T-helper 9 cell (primary cell): ENCODE results near the gene ALDH1L1.

Experiments
- DNase-seq: peaks from one replicate; pipeline ENCODE4 v3.0.0-alpha.2; 2020
- total RNA-seq, 2 donors: gene quantifications; one replicate each; lab custom pipeline; 2026; lab: John Stamatoyannopoulos, UW

ALDH1L1 gene
- total RNA-seq = 0 reads per million in 2 donors

DNA sequence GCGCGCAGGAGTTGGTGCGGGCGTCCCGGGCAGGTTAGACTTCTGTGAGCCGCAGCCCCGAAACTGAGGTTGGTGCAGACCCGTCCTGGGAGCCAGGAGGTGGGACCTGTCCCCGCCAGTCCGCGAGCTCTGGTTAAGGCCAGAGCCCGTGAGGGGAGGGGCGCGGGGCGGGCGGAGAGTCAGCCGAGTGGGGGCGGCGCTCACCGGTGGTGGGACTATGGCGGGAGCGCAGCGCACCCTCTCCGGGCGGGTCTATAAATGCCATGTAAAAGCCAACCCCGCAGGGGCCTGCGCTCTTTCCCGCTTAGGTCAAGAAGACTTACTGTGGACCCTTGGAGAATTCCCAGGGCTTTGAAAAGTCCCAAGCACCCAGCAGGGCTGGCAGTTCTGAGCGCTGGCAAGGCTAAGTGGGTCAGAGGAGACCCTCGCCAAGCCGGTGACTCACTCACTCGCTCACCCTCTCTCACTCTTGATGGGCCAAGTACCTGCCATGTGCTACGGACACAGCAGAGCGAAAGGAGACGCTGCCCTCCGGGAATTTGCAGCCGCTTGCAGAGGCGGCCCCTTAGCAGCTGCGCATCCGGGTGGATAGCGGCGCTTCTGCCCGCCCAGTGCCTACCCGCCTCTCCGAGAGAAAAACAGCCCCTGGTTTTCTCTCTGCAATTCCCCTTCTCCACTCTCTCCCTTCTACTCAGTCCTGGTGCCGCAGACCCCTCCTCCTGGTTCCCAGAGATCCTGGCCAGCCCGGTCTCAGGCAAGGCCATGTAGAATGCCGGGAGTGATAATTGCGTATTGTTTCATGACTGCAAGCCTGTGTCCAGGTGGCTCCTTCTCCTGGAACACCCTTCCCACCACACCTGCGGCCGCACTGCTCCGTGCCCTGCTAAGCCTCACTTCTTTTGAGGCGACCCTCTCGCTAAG is at the start of gene ALDH1L1:
Gene ALDH1L1 (minus strand): TSS at position 110 of the 921 bp plus-strand sequence. CDS start 19,607 bp downstream, outside the sequence.
- no peak for DNase-seq

DNA sequence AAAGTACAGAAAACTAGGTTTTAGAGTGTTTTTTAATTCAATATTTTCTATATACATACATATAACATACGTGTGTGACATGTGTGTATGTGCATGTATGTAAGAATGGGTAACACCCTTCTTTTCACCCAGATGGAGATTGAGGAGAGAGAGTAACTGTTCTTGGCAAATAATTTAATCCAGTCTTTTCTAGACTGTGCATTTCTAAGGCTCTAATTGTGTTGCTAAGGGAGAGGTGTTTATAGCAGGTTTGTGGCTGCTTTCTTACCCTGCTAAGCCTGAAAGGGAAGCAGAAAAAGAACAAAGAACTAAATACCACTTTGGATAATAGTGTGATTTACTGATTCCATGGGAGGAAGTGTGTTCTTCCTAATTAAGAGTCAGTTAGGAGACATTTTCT is 46.0 kb upstream of the ALDH1L1 start:
- DNase-seq = no peak

DNA sequence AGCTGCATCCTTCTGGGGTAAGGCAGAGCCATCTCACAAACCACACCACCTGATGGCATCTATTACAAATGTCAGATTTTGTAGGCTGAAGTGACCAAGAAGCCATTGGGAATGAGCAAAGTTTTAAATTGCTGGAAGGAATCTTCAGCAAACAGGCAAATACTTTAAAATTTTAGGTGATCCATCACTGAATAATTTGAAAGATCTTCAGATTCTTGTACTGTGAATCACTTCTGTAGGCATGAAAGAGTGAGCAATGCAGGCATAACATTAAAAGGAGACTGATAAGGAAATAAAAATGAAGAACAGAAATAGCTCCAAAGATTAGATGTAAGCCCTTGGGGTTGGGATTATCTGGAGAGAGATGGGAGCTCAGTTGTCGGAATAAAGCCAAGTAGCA is 36.0 kb upstream of the ALDH1L1 start:
- DNase-seq = no peak

DNA sequence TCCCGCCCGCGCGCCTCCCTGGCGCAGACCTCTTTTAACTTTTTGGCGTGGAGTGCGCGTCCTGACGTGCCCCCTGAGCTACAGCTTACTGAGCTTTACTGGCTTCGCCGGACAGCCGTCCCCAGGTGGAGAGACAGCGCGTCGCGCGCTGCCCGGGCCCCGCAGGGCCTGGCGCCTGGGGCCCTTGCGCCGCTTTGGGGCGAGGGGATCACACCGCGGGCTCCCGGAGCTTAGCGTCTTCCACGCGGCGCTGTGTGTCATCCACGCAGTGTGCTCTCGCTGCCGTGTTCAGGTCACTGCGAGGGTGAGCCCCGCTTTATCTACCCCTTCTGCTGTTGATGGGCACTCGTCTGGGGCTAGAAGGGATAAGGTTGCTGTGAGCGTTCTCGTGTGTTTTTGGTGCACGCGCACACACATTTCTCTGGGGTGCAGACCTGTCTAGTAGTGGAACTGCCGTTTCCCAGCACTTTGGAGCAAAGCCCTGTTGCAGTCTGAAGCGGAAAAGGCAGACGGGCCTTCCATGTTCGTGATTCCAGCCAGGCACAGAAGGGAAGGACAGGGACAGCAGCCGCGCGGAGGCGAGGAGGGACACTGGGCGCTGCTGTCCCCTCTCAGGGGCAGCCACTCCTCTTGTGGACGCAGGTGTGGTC is 33.1 kb upstream of the ALDH1L1 start:
- DNase-seq = no peak

DNA sequence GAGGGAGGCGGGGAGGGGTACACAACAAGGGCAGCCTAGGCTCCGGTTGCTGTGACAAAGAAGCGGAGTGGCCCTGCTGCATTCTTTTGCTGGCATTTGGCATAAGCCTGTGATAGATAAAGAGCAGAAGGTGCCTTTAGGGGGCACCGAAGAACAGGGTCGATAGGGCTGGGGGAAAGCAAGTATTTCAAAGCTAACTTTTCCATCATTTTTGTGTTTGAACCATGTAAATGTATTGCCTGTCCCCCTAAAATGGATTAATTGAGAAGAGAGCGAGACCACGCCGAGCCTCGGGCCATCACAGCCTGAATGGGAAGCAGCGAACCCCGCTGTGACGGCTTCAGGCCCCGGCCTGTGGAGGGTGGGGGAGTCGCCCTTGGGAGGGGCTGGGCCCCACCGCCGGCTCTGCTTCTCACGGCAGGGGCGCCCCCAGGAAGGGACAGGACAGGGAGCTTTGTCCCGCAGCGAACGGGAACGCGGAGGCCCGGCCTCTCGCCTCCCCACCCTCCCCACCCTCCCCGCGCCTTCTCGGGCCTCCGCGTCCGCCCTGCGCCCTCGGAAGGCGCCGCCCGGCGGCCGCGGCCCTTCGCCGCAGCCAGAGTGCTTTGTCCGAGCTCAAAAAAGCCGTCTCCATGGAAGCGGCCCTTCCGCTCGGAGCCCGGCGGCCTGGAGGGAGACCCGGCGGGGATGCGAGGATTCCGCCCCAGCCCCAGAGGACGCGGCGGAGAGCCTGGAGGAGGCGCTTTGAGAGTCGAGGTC is 32.4 kb upstream of the ALDH1L1 start:
- no peak for DNase-seq

DNA sequence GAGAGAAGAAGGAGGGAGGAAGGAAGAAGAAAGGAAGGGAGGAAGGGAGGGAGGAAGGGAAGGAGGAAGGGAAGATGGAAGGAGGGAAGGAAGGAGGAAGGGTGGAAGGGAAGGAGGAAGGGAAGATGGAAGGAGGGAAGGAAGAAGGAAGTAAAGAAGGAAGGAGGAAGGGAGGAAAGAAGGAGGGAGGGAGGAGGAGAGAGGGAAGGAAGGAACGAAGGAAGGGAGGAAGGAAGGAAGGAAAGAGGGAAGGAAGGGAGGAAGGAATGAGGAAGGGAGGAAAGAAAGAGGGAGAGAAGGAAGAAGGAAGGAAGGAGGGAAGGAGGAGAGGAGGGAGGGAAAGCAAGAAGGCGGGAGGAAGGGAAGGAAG is 31.8 kb upstream of the ALDH1L1 start:
- no peak for DNase-seq

DNA sequence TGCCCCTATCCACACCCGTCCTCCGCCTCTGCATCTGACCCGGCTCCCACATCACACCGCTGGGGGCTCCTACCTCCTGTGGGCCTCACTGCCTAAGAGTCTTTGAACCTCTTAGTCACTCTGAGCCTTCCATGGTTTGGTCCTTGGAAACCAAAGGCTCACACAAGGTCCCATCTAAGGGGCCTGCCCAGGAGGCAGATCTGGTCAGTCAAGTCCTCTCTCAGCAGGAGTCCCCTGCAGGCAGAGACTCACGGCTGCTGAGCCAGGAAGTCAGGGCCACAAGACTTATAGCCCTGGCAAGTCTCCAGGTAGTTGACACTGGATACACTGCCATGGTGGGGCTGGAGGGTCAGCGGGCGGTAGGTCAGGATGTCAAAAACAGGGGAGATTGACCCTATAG is 31.2 kb upstream of the ALDH1L1 start:
- DNase-seq = no peak

DNA sequence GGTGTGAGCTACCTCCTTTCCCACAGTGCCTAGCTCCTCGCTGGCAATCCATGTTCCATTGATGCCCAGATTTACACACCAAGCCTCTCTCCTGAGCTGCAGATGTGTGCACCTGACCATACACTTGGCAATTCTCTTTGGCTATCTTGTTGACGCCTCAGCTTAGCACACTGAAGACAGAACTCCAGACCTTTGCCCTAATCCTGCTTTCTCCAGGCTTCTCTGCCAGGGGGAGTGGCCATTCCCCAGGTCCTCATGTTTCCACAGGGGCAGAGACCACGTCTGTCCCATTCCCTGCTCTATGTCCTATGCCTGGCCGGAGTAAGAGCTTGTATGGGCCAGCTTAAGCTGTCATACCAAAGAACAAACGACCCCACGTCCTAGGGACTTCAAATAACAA is 30.2 kb upstream of the ALDH1L1 start:
- no peak for DNase-seq

DNA sequence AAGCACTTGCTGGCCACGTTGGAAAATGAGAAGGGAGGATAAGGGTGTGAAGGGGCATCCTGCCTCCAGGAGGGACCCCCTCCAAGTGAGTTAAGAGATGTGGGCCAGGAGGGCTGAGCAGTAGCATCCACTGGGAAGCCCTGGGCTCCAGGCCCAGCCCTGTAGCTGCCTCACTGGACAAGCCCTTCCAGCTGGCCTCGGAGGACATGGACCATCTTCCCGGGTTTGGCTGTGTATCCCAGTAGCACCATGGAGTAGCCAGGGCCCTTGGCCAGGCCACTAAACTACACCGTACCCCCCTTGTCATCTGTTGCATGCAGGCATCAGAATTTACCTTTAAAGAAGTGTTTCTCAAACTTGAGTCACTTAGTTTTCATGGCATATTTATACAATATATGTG is 29.4 kb upstream of the ALDH1L1 start:
- no peak for DNase-seq

DNA sequence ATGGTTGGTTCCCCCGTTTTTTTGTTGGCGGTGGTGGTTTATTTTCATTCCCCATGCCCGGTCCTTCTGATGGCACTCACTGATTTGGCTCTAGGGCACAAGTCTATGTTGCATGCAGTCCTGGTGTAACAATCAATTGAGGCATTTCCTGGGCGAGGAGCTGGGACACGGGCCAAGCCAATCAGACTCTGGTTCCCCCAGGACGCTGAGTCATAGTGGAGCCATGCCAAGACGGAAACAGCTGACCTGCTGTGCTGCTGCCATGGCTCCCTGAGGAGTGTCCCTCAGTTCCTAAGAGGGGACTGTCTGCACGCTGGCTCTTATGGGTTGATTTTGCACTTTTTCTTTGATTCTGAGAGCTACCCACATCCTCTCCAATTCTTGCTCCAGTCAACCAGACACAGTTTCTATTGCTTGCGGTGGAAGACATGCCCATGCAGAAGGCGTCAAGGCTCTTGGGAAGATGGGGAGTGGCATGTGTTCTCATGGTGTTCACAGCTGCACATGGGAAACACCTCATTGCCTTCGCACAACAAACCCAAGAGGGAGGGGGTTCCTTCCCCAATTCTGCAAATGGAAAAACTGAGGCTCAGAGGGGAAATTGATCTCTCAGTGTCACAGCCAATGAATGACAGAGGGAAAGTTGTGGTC is 28.3 kb upstream of the ALDH1L1 start:
- no peak for DNase-seq

DNA sequence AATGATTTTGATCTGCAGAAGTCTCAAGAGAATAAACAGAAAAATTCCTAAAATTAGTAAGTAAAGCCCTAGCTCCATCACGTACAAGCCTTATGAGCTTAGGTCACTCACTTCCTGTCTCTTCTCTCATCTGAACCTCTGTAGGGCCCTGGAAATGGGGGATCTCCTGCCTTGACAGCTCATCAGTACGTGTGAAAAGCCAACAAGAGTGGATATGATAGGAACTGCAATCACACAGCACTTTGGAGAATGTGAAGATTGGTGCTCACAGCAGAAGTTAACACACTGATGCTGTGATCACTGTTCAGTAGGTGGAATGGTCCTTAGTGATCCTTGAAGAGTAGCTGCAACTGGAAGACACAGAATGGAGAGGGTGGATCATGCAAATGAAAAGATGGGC is 27.8 kb upstream of the ALDH1L1 start:
- DNase-seq = no peak

DNA sequence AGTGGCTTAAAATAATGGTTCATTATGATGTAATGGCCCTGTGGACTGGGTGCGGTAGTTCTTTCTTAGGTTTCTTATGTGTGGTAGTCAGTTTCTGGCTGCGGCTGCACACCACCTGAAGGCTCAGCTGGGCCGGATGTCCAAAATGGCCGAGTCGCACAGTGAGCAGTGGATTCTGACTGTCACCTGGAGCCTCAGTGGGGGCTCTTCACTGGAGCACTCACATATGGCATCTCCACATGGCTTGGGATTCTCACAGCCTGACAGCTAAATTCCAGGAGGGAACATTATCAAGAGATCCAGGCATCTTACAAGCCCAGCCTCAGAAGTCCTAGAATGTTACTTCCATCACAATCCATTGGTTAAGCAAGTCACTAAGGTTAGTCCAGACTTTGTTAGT is 26.8 kb upstream of the ALDH1L1 start:
- no peak for DNase-seq

DNA sequence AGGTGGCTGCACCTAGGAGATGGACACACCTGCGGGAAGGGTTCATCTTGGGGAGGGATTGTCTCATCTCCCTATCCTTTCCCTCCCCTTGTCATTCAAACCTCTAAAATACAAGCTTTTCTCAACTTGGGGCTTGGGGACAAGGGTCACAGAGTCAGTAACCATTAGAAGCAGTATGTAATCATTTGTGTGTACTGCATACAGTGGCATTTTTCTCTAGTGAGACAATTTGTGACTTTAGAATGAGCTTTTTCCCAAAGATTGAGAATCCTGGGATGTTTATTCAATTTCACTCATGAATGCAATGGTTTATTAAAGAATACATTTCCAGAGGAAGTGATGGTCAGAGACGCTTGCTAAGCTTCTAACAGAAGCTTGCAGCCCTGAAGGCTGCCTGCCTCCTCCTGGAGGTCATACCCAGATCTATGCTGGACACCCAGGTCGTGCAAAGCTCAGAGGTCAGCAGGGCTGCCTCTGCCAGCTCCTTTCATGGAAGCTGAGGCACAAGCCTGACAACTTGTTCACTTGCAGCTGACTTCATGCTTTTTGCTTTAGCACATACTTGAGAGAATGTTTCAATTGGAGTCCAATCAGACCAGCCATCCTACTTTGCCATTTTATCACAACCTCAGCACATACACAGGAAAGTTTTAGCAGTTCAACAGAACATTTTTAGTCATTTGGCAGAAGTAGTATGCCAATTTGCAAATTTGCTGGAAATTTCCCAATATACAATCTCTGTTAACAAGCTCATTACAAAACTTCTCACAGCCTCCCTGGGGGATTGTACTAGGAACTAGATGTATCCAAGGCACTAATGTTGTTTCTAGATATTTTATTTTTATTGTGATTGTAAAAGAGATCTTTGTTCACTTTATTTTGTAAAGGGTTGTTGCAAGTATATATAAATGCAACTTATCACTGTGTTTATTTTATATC is 25.6 kb upstream of the ALDH1L1 start:
- DNase-seq = no peak

DNA sequence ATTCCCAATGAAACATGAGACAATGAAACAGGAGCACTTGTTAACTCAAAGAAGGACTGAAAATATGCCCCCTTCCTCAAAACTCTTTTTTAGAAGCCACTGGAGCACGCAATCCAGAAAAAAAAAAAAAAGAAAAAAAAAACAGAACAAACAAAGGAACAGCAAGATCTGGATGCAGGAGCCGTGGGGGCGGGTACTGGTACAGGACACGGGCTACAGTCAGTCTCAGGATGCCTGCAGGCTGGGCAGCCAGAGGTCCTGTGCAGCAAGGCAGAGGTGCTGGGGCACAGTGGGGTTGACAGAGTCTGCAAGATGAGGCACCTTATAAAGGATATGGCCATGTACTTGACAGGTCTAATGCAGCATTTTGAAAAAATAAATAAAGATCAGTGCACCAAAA is 22.3 kb upstream of the ALDH1L1 start:
- DNase-seq = no peak

DNA sequence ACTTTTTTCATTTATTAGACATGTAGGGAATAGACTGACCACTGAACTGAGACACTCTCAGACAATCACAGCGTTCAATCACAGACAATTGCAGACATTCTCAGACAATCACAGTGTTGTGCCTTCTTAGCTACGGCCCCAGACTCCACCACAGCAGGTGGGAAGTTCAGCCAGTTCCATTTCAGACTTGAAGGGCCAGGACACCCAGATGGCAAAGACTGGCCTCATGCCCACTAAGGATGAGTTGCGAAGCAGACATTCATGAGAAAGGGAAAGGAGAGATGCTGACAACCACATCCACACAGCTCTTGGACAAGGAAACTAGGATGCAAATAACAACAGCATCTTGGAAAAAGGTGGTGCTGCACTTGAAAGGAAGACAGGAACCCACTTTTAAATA is 21.9 kb upstream of the ALDH1L1 start:
- no peak for DNase-seq

DNA sequence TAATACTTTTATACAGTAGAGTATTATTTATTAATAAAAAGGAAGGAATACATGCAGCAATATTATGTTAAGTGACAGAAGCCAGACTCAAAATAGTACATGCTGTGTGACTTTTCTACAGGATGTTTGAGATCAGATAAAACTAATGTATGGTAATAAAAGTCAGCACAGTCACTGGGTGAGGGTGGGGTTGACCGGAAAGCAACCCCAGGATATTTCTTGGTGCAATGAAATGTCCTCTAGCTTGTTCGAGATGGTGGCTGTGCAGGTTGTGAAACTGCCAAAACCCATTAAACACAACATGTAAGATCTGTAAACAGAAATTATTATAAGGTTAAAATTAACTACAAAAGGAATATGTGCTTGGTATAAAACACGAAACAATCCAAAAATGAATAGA is 20.8 kb upstream of the ALDH1L1 start:
- DNase-seq = no peak

DNA sequence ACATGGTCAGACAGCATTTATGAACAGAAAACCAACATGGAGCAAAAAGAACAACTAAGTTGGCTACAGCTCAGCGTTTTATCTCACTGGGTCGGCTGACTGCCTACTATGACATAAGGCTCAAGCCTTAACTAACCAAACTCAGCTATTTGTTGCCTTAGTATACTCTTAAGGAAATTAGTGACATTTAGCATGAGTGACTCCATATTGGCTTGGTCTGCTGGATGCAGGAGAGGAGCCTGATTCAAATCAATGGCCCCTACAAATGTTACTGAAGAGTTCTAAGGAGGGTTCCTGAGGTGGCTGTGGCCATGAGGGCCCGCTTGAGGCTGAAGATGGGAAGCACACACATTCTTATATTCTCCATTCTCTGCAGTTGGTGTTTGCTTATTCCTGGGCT is 20.1 kb upstream of the ALDH1L1 start:
- DNase-seq = no peak

DNA sequence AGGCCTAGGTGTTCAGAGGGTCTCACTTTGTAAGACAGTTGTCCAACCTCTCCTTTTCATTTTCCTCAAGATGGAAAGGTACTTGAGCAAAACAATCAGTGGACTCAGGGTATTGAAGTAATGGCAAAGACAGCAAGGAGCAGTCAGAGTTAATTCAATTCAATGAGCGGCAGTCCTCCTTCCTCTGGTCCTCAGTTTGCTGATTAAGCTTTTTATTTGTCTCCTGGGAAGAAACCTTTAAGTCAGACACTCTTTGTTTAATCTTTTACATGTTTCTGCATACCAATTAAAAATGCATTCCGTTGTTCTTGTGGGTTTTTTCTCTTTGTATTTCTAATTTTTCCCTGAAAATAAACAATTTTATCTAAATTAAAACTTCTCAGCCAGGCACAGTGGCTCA is 18.9 kb upstream of the ALDH1L1 start:
- DNase-seq = no peak

DNA sequence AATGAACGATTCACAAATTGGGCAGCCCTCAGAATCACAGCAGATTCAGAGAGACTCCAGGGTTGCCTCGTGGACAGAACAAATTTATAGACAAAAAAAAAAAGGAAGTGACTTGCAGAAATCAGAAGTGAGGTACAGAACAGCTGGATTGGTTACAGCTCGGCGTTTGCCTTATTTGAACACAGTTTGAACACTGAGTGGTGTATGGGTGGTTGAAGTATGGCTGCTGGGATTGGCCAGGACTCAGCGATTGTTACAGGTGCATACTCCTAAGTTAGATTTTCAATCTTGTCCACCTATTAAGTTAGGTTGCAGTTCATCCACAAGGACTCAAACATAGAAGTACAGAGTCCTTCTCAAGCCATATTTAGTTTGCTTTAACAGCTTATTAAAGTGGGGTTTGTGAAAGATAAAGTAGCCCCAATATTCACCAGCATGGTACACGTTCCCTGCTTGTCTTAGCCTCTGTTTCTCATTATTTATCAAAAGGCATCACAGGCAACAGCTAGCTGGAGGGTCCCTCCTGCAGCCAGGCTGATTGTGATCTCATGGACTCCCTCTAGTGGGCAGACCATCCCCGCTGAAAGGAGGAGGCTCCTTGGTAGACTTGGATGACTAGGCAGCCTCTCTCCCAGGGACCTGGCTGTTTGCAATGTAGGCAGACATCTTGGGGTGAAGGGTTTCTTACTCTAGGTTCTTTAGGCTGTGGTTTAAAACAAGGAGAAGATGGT is 17.6 kb upstream of the ALDH1L1 start:
- no peak for DNase-seq

DNA sequence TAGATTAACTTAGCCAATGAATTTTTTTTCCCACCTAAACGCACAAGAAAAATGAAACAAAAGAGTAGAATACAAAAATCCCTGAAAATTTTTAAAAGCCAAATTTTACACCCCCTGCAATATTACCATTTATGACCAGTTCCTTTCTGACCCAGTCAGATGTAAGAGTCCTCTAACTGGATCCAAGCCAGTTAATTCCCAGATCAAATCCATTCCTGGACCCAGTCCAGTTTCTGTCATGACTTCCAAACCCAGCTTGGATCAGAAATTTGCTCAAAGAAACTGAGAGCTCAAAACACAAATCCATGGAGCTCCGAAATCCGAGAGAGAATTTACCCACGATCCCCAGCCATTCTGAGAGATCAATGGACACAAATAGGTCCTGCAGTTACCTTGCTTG is 17.0 kb upstream of the ALDH1L1 start:
- DNase-seq = no peak

DNA sequence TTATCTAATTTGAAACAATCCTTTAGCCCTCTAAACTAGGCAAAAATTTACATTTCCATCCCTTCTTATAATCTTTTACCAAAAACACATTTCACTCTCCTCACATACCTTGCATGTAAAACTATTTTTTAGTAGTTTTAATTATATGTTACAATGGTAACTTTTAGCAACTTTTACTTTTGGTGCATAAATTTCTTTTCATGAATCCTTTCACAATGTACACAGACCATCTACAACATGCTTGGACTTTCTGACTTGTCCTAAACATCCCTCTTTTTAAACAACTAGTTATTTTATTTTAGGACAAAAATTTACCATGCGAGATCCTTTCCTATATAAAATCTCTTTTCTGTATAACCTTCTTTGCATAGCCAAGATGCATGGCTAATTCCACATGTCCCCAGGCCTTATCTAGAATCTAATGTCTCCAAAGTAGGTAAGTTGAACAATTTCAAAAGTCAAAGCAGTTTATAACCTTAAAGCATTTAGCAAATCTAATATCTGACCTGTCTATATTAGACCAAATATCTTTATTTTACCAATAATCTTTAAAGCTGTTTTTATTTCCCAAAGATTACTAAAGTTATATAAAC is 14.4 kb upstream of the ALDH1L1 start:
- no peak for DNase-seq
